GM12864 (cell line): ENCODE data around the gene POMGNT1.
A peak's percentile ranks its signal among the peaks of the same experiment; 100 is the strongest.

Source experiments
- DNase-seq: peaks from one replicate; pipeline ENCODE4 v3.0.0-alpha.2; 2011; ENCODE audit warnings: low read depth
- H3K4me3 ChIP-seq: 2 replicates; pipeline ENCODE4 v1.5.1; 2011; ENCODE audit warnings: mild to moderate bottlenecking, low read depth, low read length, control low read depth
- CTCF ChIP-seq: IDR thresholded peaks from 2 replicates; pipeline ENCODE4 v1.5.1; 2011; ENCODE audit warnings: low read depth, mild to moderate bottlenecking, moderate library complexity, low read length, control low read depth, inconsistent platforms; ENCODE audit errors: missing control alignments

The POMGNT1 gene

DNA sequence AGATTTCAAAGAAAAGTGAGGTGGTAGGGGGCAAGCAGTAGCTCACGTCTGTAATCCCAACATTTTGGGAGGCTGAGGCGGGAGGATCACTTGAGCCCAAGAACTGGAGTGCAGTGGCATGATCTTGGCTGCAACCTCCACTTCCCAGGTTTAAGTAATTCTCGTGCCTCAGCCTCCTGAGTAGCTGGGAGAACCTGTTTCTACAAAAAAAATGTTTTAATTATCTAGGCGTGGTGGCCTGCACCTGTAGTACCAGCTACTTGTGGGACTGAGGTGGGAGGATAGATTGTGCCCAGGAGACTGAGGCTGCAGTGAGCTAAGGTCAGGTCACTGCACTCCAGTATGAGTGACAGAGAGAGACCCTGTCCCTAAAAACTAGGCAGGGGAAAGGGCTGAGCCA, 25.9 kb downstream of the POMGNT1 start:
- TF ChIP-seq CTCF: no peak
- DNase-seq: no peak
- no peak overlapping the region for H3K4me3 ChIP-seq

DNA sequence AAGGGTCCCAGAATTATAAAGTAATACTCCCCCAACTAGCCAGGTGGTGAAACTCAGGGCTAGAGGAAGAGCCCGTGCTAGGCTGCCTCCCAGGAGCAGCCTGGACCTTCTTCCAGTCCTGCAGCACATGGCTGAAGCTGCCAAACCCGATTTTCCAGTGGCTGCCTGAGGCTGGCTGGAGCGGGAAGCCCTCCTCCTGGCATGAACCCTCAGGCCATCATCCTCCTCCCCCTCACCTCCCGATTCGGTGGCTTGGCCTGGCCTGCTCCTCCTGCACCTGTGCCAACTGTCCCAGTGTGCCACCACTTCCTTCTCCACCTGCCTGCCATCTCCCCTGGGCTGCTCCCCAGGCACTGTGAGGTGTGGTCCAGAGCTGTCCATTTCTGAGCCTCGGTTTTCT, 26.4 kb downstream of the POMGNT1 start:
- TF ChIP-seq CTCF: no peak
- DNase-seq: no peak
- H3K4me3 ChIP-seq: no peak overlapping the region

- H3K4me3 ChIP-seq: no peak overlapping the region
- TF ChIP-seq CTCF: no peak
- DNase-seq: no peak
Observed at GRCh38 chr1:46171351-46171750, 26.9 kb downstream of the POMGNT1 start.

GRCh38 chr1:46169811-46170454, 28.3 kb downstream of the POMGNT1 start:
- TF ChIP-seq CTCF: no peak
- H3K4me3 ChIP-seq: no peak overlapping the region
- DNase-seq: no peak

- DNase-seq: no peak
- no peak overlapping the region for H3K4me3 ChIP-seq
- TF ChIP-seq CTCF: no peak
Observed at GRCh38 chr1:46168477-46168876, 29.8 kb downstream of the POMGNT1 start.

- no peak for TF ChIP-seq CTCF
- H3K4me3 ChIP-seq: peak overlapping the region; percentile 40
- no peak for DNase-seq
Observed at GRCh38 chr1:46166521-46167462, 31.4 kb downstream of the POMGNT1 start.
